GM23338 (cell line): ENCODE results near the gene DAO. TPM values are rescaled to one million over a fixed set of nuclear protein-coding genes. Genes with fewer than 3 reads are reported as not detected.
A peak's percentile ranks its signal among the peaks of the same experiment; 100 is the strongest.
"Not testable (repeated sequence)": the region's sequence is repeated elsewhere in the genome, so short reads cannot be mapped to it uniquely, and the experiment has no call there.

Experiments
- ATAC-seq: fragments of 200-7000 bp; cut with Tn5 transposase; 3 replicates; pipeline ENCODE4 v1.9.1; 2020
- DNase-seq: peaks from one replicate; pipeline ENCODE4 v3.0.0-alpha.2; 2015; ENCODE audit warnings: low spot score
- H2AFZ ChIP-seq: fragments of 200-600 bp; sonication (generic); 2 replicates; pipeline ENCODE4 v1.8.0; 2016; ENCODE audit warnings: antibody characterized with exemption, mild to moderate bottlenecking, moderate library complexity
- H3F3A ChIP-seq: fragments of 200-600 bp; sonication (generic); replicated peaks from 2 replicates; pipeline ENCODE4 v1.8.0; 2017; ENCODE audit warnings: antibody characterized with exemption, mixed run types, low read depth
- H3K27ac ChIP-seq: fragments of 200-600 bp; sonication (generic); 2 replicates; pipeline ENCODE4 v1.6.1; 2016; ENCODE audit warnings: low read depth
- H3K27me3 ChIP-seq: fragments of 200-600 bp; sonication (generic); 2 replicates; pipeline ENCODE4 v1.8.0; 2016; ENCODE audit warnings: mild to moderate bottlenecking, mixed run types, moderate library complexity; ENCODE audit not compliant: insufficient read depth
- H3K36me3 ChIP-seq: fragments of 200-600 bp; sonication (generic); 2 replicates; pipeline ENCODE4 v1.8.0; 2016; ENCODE audit warnings: mild to moderate bottlenecking; ENCODE audit not compliant: insufficient read depth
- H3K4me1 ChIP-seq: fragments of 200-600 bp; sonication (generic); 2 replicates; pipeline ENCODE4 v1.8.0; 2016; ENCODE audit warnings: mild to moderate bottlenecking, moderate library complexity; ENCODE audit not compliant: insufficient read depth
- H3K4me2 ChIP-seq: fragments of 200-600 bp; sonication (generic); 2 replicates; pipeline ENCODE4 v1.7.1; 2017; ENCODE audit warnings: mixed run types
- H3K4me3 ChIP-seq: fragments of 200-600 bp; sonication (generic); 2 replicates; pipeline ENCODE4 v1.6.1; 2016; ENCODE audit warnings: mixed run types
- H3K79me2 ChIP-seq: fragments of 200-600 bp; sonication (generic); replicated peaks from 2 replicates; pipeline ENCODE4 v1.8.0; 2017; ENCODE audit warnings: mild to moderate bottlenecking; ENCODE audit not compliant: insufficient read depth
- H3K9me2 ChIP-seq: fragments of 200-600 bp; sonication (generic); 2 replicates; pipeline ENCODE4 v1.8.0; 2017; ENCODE audit not compliant: insufficient read depth
- H4K20me1 ChIP-seq: fragments of 200-600 bp; sonication (generic); replicated peaks from 2 replicates; pipeline ENCODE4 v1.8.0; 2017; ENCODE audit warnings: mild to moderate bottlenecking; ENCODE audit not compliant: insufficient read depth
- H3K27ac Mint-ChIP-seq: 2 replicates; pipeline ENCODE4 v1.8.0; 2020; ENCODE audit warnings: inconsistent platforms, mild to moderate bottlenecking, moderate library complexity, mixed read lengths
- H3K27me3 Mint-ChIP-seq: 3 replicates; pipeline ENCODE4 v1.8.0; 2022; ENCODE audit warnings: low read depth, mild to moderate bottlenecking, moderate library complexity, mixed read lengths, inconsistent platforms; ENCODE audit not compliant: insufficient read depth, poor library complexity
- H3K36me3 Mint-ChIP-seq: 3 replicates; pipeline ENCODE4 v1.8.0; 2021; ENCODE audit warnings: low read depth, mild to moderate bottlenecking, inconsistent platforms, moderate library complexity, mixed read lengths
- H3K4me1 Mint-ChIP-seq: 3 replicates; pipeline ENCODE4 v1.8.0; 2020; ENCODE audit warnings: mild to moderate bottlenecking, inconsistent platforms, mixed read lengths
- H3K4me3 Mint-ChIP-seq: 3 replicates; pipeline ENCODE4 v1.8.0; 2021; ENCODE audit warnings: moderate library complexity, mild to moderate bottlenecking, inconsistent platforms, mixed read lengths
- H3K9me3 Mint-ChIP-seq: 3 replicates; pipeline ENCODE4 v1.8.0; 2020; ENCODE audit warnings: moderate library complexity, mild to moderate bottlenecking, inconsistent platforms, mixed read lengths
- CREB1 ChIP-seq: fragments of 250-450 bp; sonication (Bioruptor Pico); IDR thresholded peaks from 2 replicates; pipeline ENCODE4 v1.5.0; 2020; ENCODE audit warnings: low read depth, mild to moderate bottlenecking, moderate library complexity
- CTCF ChIP-seq, 2 experiments: fragments of 200-600 bp in 1 of 2; sonication (generic) in 1 of 2; conservative IDR thresholded peaks; 2 replicates each; pipeline versions ENCODE4 v1.5.1 to v1.6.1; 2016 to 2017; ENCODE audit warnings: antibody characterized with exemption in 2 of 2, low read depth in 2 of 2, mild to moderate bottlenecking in 2 of 2, moderate library complexity in 1 of 2
- EZH2phosphoT487 ChIP-seq: fragments of 200-600 bp; sonication (generic); IDR thresholded peaks from one replicate; pipeline ENCODE4 v1.8.1; 2018; ENCODE audit warnings: antibody characterized with exemption; ENCODE audit not compliant: unreplicated experiment
- JUNB ChIP-seq: IDR thresholded peaks from one replicate; pipeline ENCODE4 v1.6.1; 2016; ENCODE audit warnings: antibody characterized with exemption; ENCODE audit not compliant: unreplicated experiment
- POLR2AphosphoS5 ChIP-seq: IDR thresholded peaks from 2 replicates; pipeline ENCODE4 v1.6.1; 2016; ENCODE audit warnings: antibody characterized with exemption, low read depth
- ZNF114 ChIP-seq: fragments of 250-450 bp; sonication (Bioruptor Pico); IDR thresholded peaks from 2 replicates; pipeline ENCODE4 v1.5.0; 2020; ENCODE audit warnings: mild to moderate bottlenecking, moderate library complexity
- polyA plus RNA-seq: library from polyadenylated mRNA; unstranded; fragments of >200 nt; fragmentation: Nextera tagmentation; extraction: Ambion mirVana; gene quantifications from 2 replicates; pipeline ENCODE4 v1.2.1, GENCODE V29; 2016
- total RNA-seq: library from RNA; depleted of rRNA; stranded (reverse); fragments of >200 nt; shearing (Covaris generic); gene quantifications from 2 replicates; pipeline ENCODE4 v1.2.3, GENCODE V29; 2014

The DAO gene
- total and polyA plus RNA-seq, 2 experiments from 2014 or later, result not detected

DNA sequence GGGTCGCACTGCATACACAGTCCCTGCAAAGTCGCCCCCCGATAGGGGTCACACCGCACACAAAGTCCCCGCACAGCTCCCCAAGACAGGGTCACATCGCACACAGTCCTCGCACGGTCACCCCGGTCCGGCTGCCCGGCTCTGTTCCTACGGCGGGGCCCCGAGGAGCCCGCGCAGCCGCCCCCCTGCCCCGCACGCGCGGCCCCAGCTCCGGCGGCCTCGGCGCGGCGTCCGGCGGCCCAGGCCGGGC lies 22.8 kb upstream of the DAO start:
- peaks cover 26% of the 10 kb centered on the region for H3K36me3 Mint-ChIP-seq
- no peaks in the 10 kb centered on the region for H3K9me2 ChIP-seq
- no peak for DNase-seq
- peaks cover 35% of the 10 kb centered on the region for H3K79me2 ChIP-seq
- H3F3A ChIP-seq, result no peaks in the 10 kb centered on the region
- peaks cover 18% of the 10 kb centered on the region for H3K27me3 Mint-ChIP-seq
- peak overlapping the region; percentile 92 for H3K4me2 ChIP-seq
- peaks cover 12% of the 10 kb centered on the region for H3K27me3 ChIP-seq
- peak overlapping the region; percentile 95 for H3K4me3 Mint-ChIP-seq
- ATAC-seq, result peak; percentile 39
- H3K4me3 ChIP-seq, result peak overlapping the region; percentile 72
- peak overlapping the region; percentile 91 for H2AFZ ChIP-seq
- TF ChIP-seq EZH2phosphoT487 (no peak), CREB1 (no peak), ZNF114 (no peak), POLR2AphosphoS5 (no peak)
- peaks cover 25% of the 10 kb centered on the region for H3K4me1 ChIP-seq
- H3K27ac ChIP-seq, result no peak overlapping the region
- H3K36me3 ChIP-seq, result 0 out of 2 replicates have a peak, but pooled peaks cover 5% of the 10 kb centered on the region
- peaks cover 41% of the 10 kb centered on the region for H3K4me1 Mint-ChIP-seq
- no peaks in the 10 kb centered on the region for H4K20me1 ChIP-seq
- peak overlapping the region; percentile 90 for H3K27ac Mint-ChIP-seq
- H3K9me3 Mint-ChIP-seq, result peaks cover 9% of the 10 kb centered on the region

- ATAC-seq (peak; percentile 27), DNase-seq (no peak)
- Histone ChIP-seq H3K4me3 (peak overlapping the region; percentile 77), H3K36me3 (0 out of 2 replicates have a peak, but pooled peaks cover 5% of the 10 kb centered on the region), H3K79me2 (peaks cover 28% of the 10 kb centered on the region), H3K27ac (0 out of 2 replicates have a peak overlapping the region, but pooled peaks have one; percentile 9), H3K4me1 (peaks cover 25% of the 10 kb centered on the region), H3K4me2 (peak overlapping the region; percentile 90), H2AFZ (peak overlapping the region; percentile 91), H3F3A (no peaks in the 10 kb centered on the region), H3K27me3 (peaks cover 12% of the 10 kb centered on the region), H4K20me1 (no peaks in the 10 kb centered on the region), H3K9me2 (no peaks in the 10 kb centered on the region)
- Mint-ChIP-seq H3K4me1 (peaks cover 37% of the 10 kb centered on the region), H3K27ac (no peak overlapping the region), H3K9me3 (peaks cover 12% of the 10 kb centered on the region), H3K36me3 (peaks cover 22% of the 10 kb centered on the region), H3K27me3 (peaks cover 15% of the 10 kb centered on the region), H3K4me3 (peak overlapping the region; percentile 78)
- no peak for TF ChIP-seq CTCF (conservative IDR thresholded peaks at IDR 0.05; ENCODE audit: low read depth in 2 of 2)
- no peak for TF ChIP-seq ZNF114
- TF ChIP-seq CREB1, result no peak
- TF ChIP-seq JUNB, result no peak
Measured at GRCh38 chr12:108858311-108859074, 21.4 kb upstream of the DAO start.

DNA sequence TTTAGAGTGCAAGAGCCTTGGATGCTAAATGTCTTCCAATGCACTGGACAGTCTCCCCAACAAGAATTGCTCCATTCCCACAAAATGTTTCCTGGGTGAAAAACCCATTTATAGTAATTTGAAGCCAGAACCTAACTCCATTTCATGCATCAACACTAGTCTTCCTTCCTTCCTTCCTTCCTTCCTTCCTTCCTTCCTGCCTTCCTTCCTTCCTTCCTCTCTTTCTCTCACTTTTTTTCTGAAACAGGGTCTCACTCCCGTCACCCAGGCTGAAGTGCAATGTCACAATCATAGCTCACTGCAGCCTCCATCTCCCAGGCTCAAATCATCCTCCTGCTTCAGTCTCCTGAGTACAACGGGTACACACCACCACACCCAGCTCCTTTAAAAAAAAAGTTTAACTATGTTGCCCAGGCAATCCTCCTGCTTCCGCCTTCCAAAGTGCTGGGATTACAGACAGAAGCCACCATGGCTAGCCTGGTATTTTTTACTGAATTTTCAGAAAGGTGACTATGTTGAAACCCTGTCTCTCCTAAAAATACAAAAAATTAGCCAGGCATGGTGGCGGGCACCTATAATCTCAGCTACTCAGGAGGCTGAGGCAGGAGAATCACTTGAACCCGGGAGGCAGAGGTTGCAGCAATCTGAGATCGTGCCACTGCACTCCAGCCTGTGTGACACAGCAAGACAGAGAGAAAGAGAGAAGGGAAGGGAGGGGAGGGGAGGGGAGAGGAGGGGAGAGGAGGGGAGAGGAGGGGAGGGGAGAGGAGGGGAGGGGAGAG lies 20.6 kb upstream of the DAO start:
- H3F3A ChIP-seq, H3K9me2 ChIP-seq, H4K20me1 ChIP-seq, H3K27ac ChIP-seq, ATAC-seq, DNase-seq, H3K36me3 ChIP-seq, H3K27ac Mint-ChIP-seq: not testable (repeated sequence)
- Mint-ChIP-seq H3K27me3 (peaks cover 13% of the 10 kb centered on the region), H3K9me3 (peaks cover 11% of the 10 kb centered on the region), H3K36me3 (peaks cover 15% of the 10 kb centered on the region), H3K4me3 (peak overlapping the region; percentile 78), H3K4me1 (peaks cover 35% of the 10 kb centered on the region)
- Histone ChIP-seq H3K79me2 (peaks cover 20% of the 10 kb centered on the region), H3K4me3 (peak overlapping the region; percentile 77; the same call in 1 of the 2 replicates), H3K4me2 (peak overlapping the region; percentile 90), H3K4me1 (peaks cover 25% of the 10 kb centered on the region), H2AFZ (peak overlapping the region; percentile 91), H3K27me3 (peaks cover 12% of the 10 kb centered on the region)
